Astrocyte (in vitro differentiated cells and primary cell): ENCODE data around the gene DDX4. TPM values are rescaled to one million over a fixed set of nuclear protein-coding genes. Genes with fewer than 3 reads are reported as not detected.

ENCODE experiments used
- DNase-seq: peaks from one replicate; pipeline ENCODE4 v3.0.0-alpha.2; 2010; ENCODE audit warnings: low read depth
- FAIRE-seq: peaks from 2 replicates; lab custom pipeline; 2011; peaks lifted over from hg19 to GRCh38; lab: Jason Lieb, UNC
- H2AFZ ChIP-seq: 2 replicates; pipeline ENCODE4 v1.6.0; 2012; ENCODE audit warnings: low read depth, low read length, inconsistent platforms
- H3K27ac ChIP-seq: 2 replicates; pipeline ENCODE4 v1.5.1; 2011; ENCODE audit warnings: low read depth, low read length, inconsistent platforms
- H3K27me3 ChIP-seq: 2 replicates; pipeline ENCODE4 v1.6.0; 2011; ENCODE audit warnings: low read length, inconsistent platforms; ENCODE audit not compliant: insufficient read depth
- H3K36me3 ChIP-seq: 2 replicates; pipeline ENCODE4 v1.5.1; 2011; ENCODE audit warnings: low read length, inconsistent platforms; ENCODE audit not compliant: insufficient read depth
- H3K4me1 ChIP-seq: 2 replicates; pipeline ENCODE4 v1.5.1; 2011; ENCODE audit warnings: low read length, inconsistent platforms; ENCODE audit not compliant: insufficient read depth
- H3K4me2 ChIP-seq: 2 replicates; pipeline ENCODE4 v1.6.0; 2012; ENCODE audit warnings: low read length, inconsistent platforms
- H3K4me3 ChIP-seq: 2 replicates; pipeline ENCODE4 v1.5.1; 2011; ENCODE audit warnings: low read depth, mild to moderate bottlenecking, low read length, inconsistent platforms; ENCODE audit not compliant: insufficient read depth
- H3K79me2 ChIP-seq: 2 replicates; pipeline ENCODE4 v1.6.0; 2012; ENCODE audit warnings: mild to moderate bottlenecking, low read length, inconsistent platforms; ENCODE audit not compliant: insufficient read depth
- H3K9ac ChIP-seq: 2 replicates; pipeline ENCODE4 v1.6.0; 2012; ENCODE audit warnings: mild to moderate bottlenecking, low read length, inconsistent platforms
- H3K9me3 ChIP-seq: 2 replicates; pipeline ENCODE4 v1.5.1; 2012; ENCODE audit warnings: low read depth, mild to moderate bottlenecking, low read length, inconsistent platforms; ENCODE audit not compliant: insufficient read depth
- H4K20me1 ChIP-seq: 2 replicates; pipeline ENCODE4 v1.6.0; 2012; ENCODE audit warnings: low read length, inconsistent platforms; ENCODE audit not compliant: insufficient read depth
- H3K27ac Mint-ChIP-seq: one replicate; pipeline ENCODE4 v1.8.0; 2021; ENCODE audit warnings: mild to moderate bottlenecking, mixed read lengths; ENCODE audit not compliant: unreplicated experiment
- H3K27me3 Mint-ChIP-seq: one replicate; pipeline ENCODE4 v1.8.0; 2021; ENCODE audit warnings: low read depth, mixed read lengths; ENCODE audit not compliant: unreplicated experiment
- H3K36me3 Mint-ChIP-seq: one replicate; pipeline ENCODE4 v1.8.0; 2021; ENCODE audit warnings: low read depth, mixed read lengths; ENCODE audit not compliant: unreplicated experiment
- H3K4me1 Mint-ChIP-seq: one replicate; pipeline ENCODE4 v1.8.0; 2021; ENCODE audit warnings: low read depth, mixed read lengths; ENCODE audit not compliant: unreplicated experiment
- H3K4me3 Mint-ChIP-seq: one replicate; pipeline ENCODE4 v1.8.0; 2021; ENCODE audit warnings: mild to moderate bottlenecking, moderate library complexity, mixed read lengths; ENCODE audit not compliant: unreplicated experiment
- H3K9me3 Mint-ChIP-seq: one replicate; pipeline ENCODE4 v1.8.0; 2021; ENCODE audit warnings: mild to moderate bottlenecking, mixed read lengths; ENCODE audit not compliant: unreplicated experiment
- CTCF ChIP-seq: IDR thresholded peaks from 2 replicates; pipeline ENCODE4 v1.5.1; 2011; ENCODE audit warnings: low read depth, mild to moderate bottlenecking, inconsistent platforms, low read length, moderate library complexity; ENCODE audit not compliant: insufficient read depth
- EZH2 ChIP-seq: IDR thresholded peaks from 2 replicates; pipeline ENCODE4 v1.6.1; 2012; ENCODE audit warnings: mild to moderate bottlenecking, low read length, inconsistent platforms; ENCODE audit not compliant: insufficient read depth
- total RNA-seq: library from RNA; stranded (reverse); gene quantifications from 2 replicates; pipeline ENCODE4 v1.2.1, GENCODE V29; 2021

DDX4 gene
- total RNA-seq, 1 donor from 2014 or later, result not detected

- Histone ChIP-seq H3K4me3 (no peak overlapping the region), H3K4me1 (peaks cover 5% of the 10 kb centered on the region), H3K27me3 (no peaks in the 10 kb centered on the region), H3K4me2 (no peak overlapping the region), H2AFZ (no peak overlapping the region), H3K36me3 (no peaks in the 10 kb centered on the region), H3K9me3 (no peaks in the 10 kb centered on the region), H4K20me1 (no peaks in the 10 kb centered on the region), H3K9ac (no peak overlapping the region), H3K27ac (no peak overlapping the region), H3K79me2 (peaks cover 7% of the 10 kb centered on the region)
- Mint-ChIP-seq H3K36me3 (peaks cover 5% of the 10 kb centered on the region), H3K27ac (no peak overlapping the region), H3K4me3 (peak overlapping the region; percentile 21), H3K9me3 (peaks cover 17% of the 10 kb centered on the region), H3K4me1 (peaks cover 10% of the 10 kb centered on the region), H3K27me3 (no peaks in the 10 kb centered on the region)
- DNase-seq, result no peak
- no peak for TF ChIP-seq EZH2
- no peak for TF ChIP-seq CTCF
- no peak for FAIRE-seq
These were observed 24.0 kb upstream of the DDX4 start for GRCh38 chr5:55713871-55714270.

- H3K27me3 Mint-ChIP-seq, result no peaks in the 10 kb centered on the region
- Histone ChIP-seq H3K4me2 (no peak overlapping the region), H3K9me3 (no peaks in the 10 kb centered on the region), H2AFZ (no peak overlapping the region), H3K27ac (no peak overlapping the region), H4K20me1 (no peaks in the 10 kb centered on the region), H3K4me1 (peaks cover 5% of the 10 kb centered on the region), H3K27me3 (no peaks in the 10 kb centered on the region), H3K9ac (no peak overlapping the region), H3K36me3 (no peaks in the 10 kb centered on the region), H3K4me3 (no peak overlapping the region), H3K79me2 (peaks cover 7% of the 10 kb centered on the region)
- H3K27ac Mint-ChIP-seq, result no peak overlapping the region
- peaks cover 5% of the 10 kb centered on the region for H3K36me3 Mint-ChIP-seq
- no peak for FAIRE-seq
- TF ChIP-seq EZH2 (no peak), CTCF (no peak)
- H3K4me1 Mint-ChIP-seq, result peaks cover 10% of the 10 kb centered on the region
- H3K9me3 Mint-ChIP-seq, result peaks cover 20% of the 10 kb centered on the region
- no peak overlapping the region for H3K4me3 Mint-ChIP-seq
- DNase-seq, result no peak
These were observed 23.5 kb upstream of the DDX4 start for GRCh38 chr5:55714339-55714738.

- H3K79me2 ChIP-seq, result peaks cover 7% of the 10 kb centered on the region
- no peaks in the 10 kb centered on the region for H3K27me3 Mint-ChIP-seq
- H3K4me1 ChIP-seq, result peaks cover 5% of the 10 kb centered on the region
- no peaks in the 10 kb centered on the region for H3K36me3 ChIP-seq
- no peak overlapping the region for H3K4me3 ChIP-seq
- DNase-seq (no peak), FAIRE-seq (no peak)
- H3K4me2 ChIP-seq, result no peak overlapping the region
- no peak overlapping the region for H3K27ac ChIP-seq
- no peaks in the 10 kb centered on the region for H4K20me1 ChIP-seq
- no peak for TF ChIP-seq EZH2
- TF ChIP-seq CTCF, result no peak
- no peak overlapping the region for H3K4me3 Mint-ChIP-seq
- no peak overlapping the region for H3K27ac Mint-ChIP-seq
- H3K9ac ChIP-seq, result no peak overlapping the region
- no peaks in the 10 kb centered on the region for H3K9me3 ChIP-seq
- no peak overlapping the region for H2AFZ ChIP-seq
- peaks cover 21% of the 10 kb centered on the region for H3K9me3 Mint-ChIP-seq
- peaks cover 5% of the 10 kb centered on the region for H3K36me3 Mint-ChIP-seq
- peaks cover 10% of the 10 kb centered on the region for H3K4me1 Mint-ChIP-seq
- H3K27me3 ChIP-seq, result no peaks in the 10 kb centered on the region
These were observed 23.1 kb upstream of the DDX4 start for GRCh38 chr5:55714749-55715148.
